Brain microvascular endothelial cell (primary cell): ENCODE data around the gene RPS27.
"Not testable (repeated sequence)": the region's sequence is repeated elsewhere in the genome, so short reads cannot be mapped to it uniquely, and the experiment has no call there.

Experiments
- DNase-seq: peaks from one replicate; pipeline ENCODE4 v3.0.0-alpha.2; 2020
- H3K27ac ChIP-seq: fragments of 250-450 bp; sonication (Bioruptor Pico); 2 replicates; pipeline ENCODE4 v1.5.1; 2020; ENCODE audit warnings: mild to moderate bottlenecking, moderate library complexity
- H3K27me3 ChIP-seq: fragments of 250-450 bp; sonication (Bioruptor Pico); replicated peaks from 2 replicates; pipeline ENCODE4 v1.5.1; 2020; ENCODE audit warnings: mild to moderate bottlenecking
- H3K36me3 ChIP-seq: fragments of 250-450 bp; sonication (Bioruptor Pico); replicated peaks from 2 replicates; pipeline ENCODE4 v1.5.1; 2020; ENCODE audit warnings: mild to moderate bottlenecking
- H3K4me3 ChIP-seq: 2 replicates; pipeline ENCODE4 v1.5.1; 2011; ENCODE audit warnings: low read depth, mild to moderate bottlenecking, control low read depth, low read length, moderate library complexity
- CTCF ChIP-seq: IDR thresholded peaks from 2 replicates; pipeline ENCODE4 v1.5.1; 2011; ENCODE audit warnings: low read depth, mild to moderate bottlenecking, moderate library complexity, low read length, control low read depth, inconsistent platforms; ENCODE audit errors: missing control alignments
- in situ Hi-C: cut with HindIII; loops from 2 replicates; pipeline ENCODE4 v1.10.0; 2017; ENCODE audit warnings: low sequenced_read_pairs, low pct_ligation_motif_present

The RPS27 gene

GRCh38 chr1:154019940-154020339 is 29.4 kb downstream of the RPS27 start:
- no peak for TF ChIP-seq CTCF
- Histone ChIP-seq H3K36me3 (no peaks in the 10 kb centered on the region), H3K4me3 (no peak overlapping the region), H3K27ac (no peak overlapping the region), H3K27me3 (no peaks in the 10 kb centered on the region)
- in situ Hi-C loops, result no loop called here
- no peak for DNase-seq

- H3K27me3 ChIP-seq, DNase-seq, H3K27ac ChIP-seq, in situ Hi-C loops, H3K4me3 ChIP-seq, H3K36me3 ChIP-seq: not testable (repeated sequence)
Measured at GRCh38 chr1:154033697-154034096, 43.1 kb downstream of the RPS27 start.
